ENCODE measurements around the gene CAMK2D.

DNA sequence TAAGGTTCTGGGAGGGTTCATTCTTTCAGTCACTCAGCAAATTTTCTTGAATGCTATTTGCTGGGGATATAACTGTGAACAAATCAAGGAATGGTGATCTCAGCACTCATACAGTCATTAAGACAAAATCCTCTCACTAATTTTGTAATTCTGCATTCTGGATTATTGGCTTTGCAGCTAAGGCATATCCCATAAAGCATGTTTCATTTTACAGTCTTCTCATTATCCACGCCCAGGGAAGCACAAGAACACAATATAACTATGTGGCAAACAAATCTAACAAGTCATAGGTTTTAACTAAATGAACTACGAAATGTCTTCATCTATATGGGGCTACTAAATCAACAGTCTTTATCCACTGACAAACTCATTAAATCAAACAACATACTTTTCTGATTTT is 139.9 kb downstream of the CAMK2D start:
- TF ChIP-seq CTCF (IDR thresholded peaks at IDR 0.05; ENCODE audit: low read length) (no peak), EZH2 (optimal IDR thresholded peaks at IDR 0.05; ENCODE audit: low read depth, low read length) (no peak), EZH2phosphoT487 (IDR thresholded peaks at IDR 0.05; ENCODE audit: low read length) (no peak)
